WERI-Rb-1 (cell line): ENCODE data around the gene SOX13.
"Not testable (repeated sequence)": the region's sequence is repeated elsewhere in the genome, so short reads cannot be mapped to it uniquely, and the experiment has no call there.

ENCODE experiments used
- DNase-seq: peaks from one replicate; pipeline ENCODE4 v3.0.0-alpha.2; 2020
- H3K27ac ChIP-seq: fragments of 250-450 bp; sonication (Bioruptor Pico); 2 replicates; pipeline ENCODE4 v1.5.1; 2020; ENCODE audit warnings: mild to moderate bottlenecking, moderate library complexity
- H3K27me3 ChIP-seq: fragments of 250-450 bp; sonication (Bioruptor Pico); 2 replicates; pipeline ENCODE4 v1.5.1; 2021; ENCODE audit warnings: mild to moderate bottlenecking, low read depth, moderate library complexity; ENCODE audit not compliant: insufficient read depth, severe bottlenecking
- H3K36me3 ChIP-seq: fragments of 250-450 bp; sonication (Bioruptor Pico); 2 replicates; pipeline ENCODE4 v1.5.1; 2020; ENCODE audit warnings: mild to moderate bottlenecking, moderate library complexity
- H3K4me3 ChIP-seq: 2 replicates; pipeline ENCODE4 v1.5.1; 2011; ENCODE audit warnings: low read depth, mild to moderate bottlenecking, control low read depth, low read length
- H3K9me3 ChIP-seq: fragments of 250-450 bp; sonication (Bioruptor Pico); 2 replicates; pipeline ENCODE4 v1.5.1; 2021; ENCODE audit warnings: mild to moderate bottlenecking, moderate library complexity; ENCODE audit not compliant: severe bottlenecking
- TF ChIP-seq, protein P1 (sequence below): IDR thresholded peaks from 2 replicates; pipeline ENCODE4 v1.5.1; 2011; ENCODE audit warnings: low read depth, mild to moderate bottlenecking, control low read depth, inconsistent platforms, low read length

The SOX13 gene

DNA sequence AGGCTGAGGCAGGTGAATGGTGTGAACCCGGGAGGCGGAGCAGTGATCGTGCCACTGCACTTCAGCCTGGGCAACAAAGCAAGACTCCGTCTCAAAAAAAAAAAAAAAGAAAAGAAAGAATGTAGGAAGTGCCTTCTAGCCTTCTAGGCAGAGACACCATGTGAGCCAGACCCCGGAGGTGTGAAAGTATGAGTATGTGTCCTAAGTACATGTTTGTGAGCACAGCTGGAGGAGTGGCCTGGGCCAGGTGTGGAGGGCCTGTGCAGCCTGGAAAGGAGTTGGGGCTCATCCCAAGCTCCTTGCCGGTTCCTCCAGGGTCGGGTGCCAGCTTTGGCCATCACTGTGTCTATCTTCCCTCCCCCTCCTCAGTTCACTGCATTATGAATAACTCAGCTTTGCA lies 13.0 kb downstream of the SOX13 start:
- Histone ChIP-seq H3K27me3 (no peaks in the 10 kb centered on the region), H3K9me3 (no peaks in the 10 kb centered on the region), H3K36me3 (no peaks in the 10 kb centered on the region), H3K27ac (no peak overlapping the region), H3K4me3 (no peak overlapping the region)
- DNase-seq, result no peak
- TF ChIP-seq, protein P1, sequence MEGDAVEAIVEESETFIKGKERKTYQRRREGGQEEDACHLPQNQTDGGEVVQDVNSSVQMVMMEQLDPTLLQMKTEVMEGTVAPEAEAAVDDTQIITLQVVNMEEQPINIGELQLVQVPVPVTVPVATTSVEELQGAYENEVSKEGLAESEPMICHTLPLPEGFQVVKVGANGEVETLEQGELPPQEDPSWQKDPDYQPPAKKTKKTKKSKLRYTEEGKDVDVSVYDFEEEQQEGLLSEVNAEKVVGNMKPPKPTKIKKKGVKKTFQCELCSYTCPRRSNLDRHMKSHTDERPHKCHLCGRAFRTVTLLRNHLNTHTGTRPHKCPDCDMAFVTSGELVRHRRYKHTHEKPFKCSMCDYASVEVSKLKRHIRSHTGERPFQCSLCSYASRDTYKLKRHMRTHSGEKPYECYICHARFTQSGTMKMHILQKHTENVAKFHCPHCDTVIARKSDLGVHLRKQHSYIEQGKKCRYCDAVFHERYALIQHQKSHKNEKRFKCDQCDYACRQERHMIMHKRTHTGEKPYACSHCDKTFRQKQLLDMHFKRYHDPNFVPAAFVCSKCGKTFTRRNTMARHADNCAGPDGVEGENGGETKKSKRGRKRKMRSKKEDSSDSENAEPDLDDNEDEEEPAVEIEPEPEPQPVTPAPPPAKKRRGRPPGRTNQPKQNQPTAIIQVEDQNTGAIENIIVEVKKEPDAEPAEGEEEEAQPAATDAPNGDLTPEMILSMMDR, result no peak

DNA sequence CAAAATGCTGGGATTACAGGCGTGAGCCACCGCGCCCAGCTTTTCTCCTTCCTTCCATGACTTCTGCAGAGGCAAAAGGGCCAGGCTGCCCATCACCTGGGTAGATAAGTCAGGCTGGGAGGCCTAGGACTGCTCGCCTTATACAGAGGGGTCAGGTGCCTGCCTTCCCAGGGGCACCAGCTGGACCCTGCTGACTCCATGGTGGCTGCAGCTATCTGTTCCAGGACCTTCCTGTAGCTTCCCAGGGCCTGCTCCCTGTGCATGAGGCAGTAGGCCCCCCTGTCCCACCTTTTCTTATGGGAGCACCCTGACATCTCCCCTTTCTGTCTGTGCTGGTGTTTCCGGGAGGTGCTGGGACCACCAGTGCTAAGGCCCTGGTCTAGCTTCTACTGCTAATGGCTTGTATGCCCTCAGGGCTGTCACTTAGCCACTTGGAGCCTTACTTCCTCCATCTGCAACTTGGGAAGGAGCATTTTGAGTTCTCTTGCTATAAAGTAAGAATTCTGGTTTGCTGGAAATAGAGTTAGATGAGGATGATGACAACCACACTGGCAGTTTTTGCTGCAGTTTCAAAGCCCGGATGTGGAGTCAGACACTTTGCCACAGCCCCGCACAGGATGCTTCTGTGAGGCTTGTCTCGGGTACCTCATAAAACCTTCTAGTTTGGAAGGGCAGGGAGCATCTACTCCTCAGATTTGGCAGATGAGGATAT lies 14.4 kb downstream of the SOX13 start:
- Histone ChIP-seq H3K27ac (no peak overlapping the region), H3K36me3 (no peaks in the 10 kb centered on the region), H3K4me3 (no peak overlapping the region), H3K9me3 (no peaks in the 10 kb centered on the region), H3K27me3 (no peaks in the 10 kb centered on the region)
- no peak for DNase-seq
- TF ChIP-seq, protein P1, result no peak

DNA sequence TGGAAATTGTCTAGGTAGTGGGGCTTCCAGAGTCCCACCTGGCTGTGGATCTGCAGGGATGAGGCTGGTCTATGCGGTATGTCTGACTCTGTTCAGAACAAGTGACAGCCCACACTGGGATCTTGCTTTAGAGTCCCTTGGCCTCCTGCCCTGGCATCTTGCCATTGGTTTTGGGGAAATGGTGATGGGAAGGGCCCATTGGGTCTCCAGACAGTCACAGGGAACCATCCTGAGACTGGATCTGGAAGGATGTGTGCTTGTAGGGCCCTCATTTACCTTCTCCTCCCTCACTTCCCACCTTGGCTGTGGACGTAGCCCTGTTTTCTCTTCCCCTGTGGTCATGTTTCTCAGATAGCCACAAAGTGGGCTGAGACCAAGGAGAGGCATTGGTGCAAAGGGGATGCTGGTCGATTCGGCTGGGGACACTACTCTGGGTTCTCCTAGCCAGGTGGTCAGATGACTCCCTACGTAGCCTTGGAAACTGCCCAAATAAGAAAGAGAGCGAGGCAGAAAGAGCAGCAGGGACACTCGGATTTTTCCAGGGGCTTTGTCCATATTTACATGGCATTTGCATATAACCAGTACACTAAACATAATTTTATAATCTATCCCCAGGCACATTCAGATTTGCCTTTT lies 15.1 kb downstream of the SOX13 start:
- Histone ChIP-seq H3K36me3 (no peaks in the 10 kb centered on the region), H3K9me3 (no peaks in the 10 kb centered on the region), H3K27ac (no peak overlapping the region), H3K4me3 (no peak overlapping the region), H3K27me3 (no peaks in the 10 kb centered on the region)
- DNase-seq, result no peak
- TF ChIP-seq, protein P1, result no peak

DNA sequence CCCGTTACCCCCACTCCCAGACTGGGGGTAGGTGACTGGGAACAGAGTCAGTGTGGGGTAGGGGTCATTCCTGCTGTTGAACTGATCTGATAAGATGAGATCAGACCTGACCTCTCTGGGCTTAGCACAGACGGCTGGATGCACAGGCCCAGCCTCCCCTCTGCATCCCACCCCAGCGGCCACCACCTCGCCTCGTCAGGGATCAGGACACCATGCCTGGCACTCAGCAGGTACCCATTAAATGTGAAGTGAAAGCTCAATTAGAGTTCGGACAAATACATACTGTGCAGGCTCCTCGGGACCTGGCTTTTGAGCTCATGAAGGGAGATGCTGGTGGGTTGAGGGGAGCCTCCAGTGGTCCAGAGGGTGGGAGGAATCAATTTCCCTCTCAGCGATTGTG lies 15.7 kb downstream of the SOX13 start:
- Histone ChIP-seq H3K4me3 (no peak overlapping the region), H3K36me3 (no peaks in the 10 kb centered on the region), H3K27ac (no peak overlapping the region), H3K9me3 (no peaks in the 10 kb centered on the region), H3K27me3 (no peaks in the 10 kb centered on the region)
- DNase-seq, result no peak
- TF ChIP-seq, protein P1, result no peak

DNA sequence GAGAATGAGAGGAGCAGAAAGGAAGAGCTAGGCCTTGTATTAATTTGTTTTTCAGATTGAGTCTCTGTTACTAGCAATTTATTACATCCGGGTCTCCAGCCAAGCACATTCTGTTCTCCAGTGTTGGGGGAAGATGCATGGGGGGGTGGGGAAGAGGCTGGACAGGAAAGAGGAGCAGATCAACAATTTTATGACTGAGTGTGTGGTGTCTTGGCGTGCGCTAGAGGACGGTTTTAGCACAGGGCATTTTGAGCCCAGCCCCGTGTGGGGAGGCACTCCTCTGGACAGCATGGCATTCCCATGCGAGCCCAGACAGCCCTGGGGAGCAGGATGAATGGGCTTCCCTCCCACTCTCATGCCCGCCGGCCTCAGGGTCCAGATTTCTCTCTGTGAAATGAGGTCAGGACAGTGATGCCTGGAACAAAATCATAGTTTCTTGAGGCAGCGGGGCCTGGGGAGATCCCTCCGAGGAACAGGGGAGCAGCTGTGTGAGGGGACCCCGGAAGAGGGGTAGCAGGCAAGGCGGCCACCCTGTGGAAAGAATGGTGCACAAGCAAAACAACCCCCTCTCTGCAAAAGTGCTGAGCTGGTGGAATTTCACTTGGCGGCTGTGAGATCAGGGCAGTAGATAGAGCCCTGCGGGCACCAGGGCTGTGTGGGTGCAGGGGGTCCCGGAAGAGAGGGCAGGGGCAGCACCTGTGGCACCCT lies 16.3 kb downstream of the SOX13 start:
- Histone ChIP-seq H3K27ac (no peak overlapping the region), H3K27me3 (no peaks in the 10 kb centered on the region), H3K4me3 (no peak overlapping the region), H3K36me3 (no peaks in the 10 kb centered on the region), H3K9me3 (no peaks in the 10 kb centered on the region)
- DNase-seq, result no peak
- TF ChIP-seq, protein P1, result no peak

DNA sequence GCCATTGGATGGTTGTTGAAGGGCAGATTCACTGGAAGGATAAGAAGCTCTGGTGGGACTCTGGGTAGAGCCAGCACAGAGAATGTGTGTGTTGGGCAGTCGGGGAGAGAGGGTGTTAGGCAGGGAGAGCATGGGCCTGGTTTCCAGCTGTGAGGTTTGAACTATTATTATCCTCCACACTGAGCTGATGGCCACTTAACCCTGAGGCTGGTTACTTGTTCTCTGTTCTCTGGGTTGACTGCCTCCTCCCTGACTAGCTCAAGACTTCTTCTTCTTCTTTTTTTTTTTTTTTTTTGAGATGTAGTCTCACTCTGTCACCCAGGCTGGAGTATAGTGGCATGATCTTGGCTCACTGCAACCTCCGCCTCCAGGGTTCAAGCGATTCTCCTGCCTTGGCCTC lies 17.2 kb downstream of the SOX13 start:
- H3K9me3 ChIP-seq, H3K27ac ChIP-seq, H3K4me3 ChIP-seq, H3K36me3 ChIP-seq, DNase-seq, H3K27me3 ChIP-seq: not testable (repeated sequence)
